HT-29 (cell line): ENCODE results near the gene MAGED4B. TPM values are rescaled to one million over a fixed set of nuclear protein-coding genes. Genes with fewer than 3 reads are reported as not detected.
"Not testable (repeated sequence)": the region's sequence is repeated elsewhere in the genome, so short reads cannot be mapped to it uniquely, and the experiment has no call there.

ENCODE experiments used
- DNase-seq: peaks from one replicate; pipeline ENCODE4 v3.0.0-alpha.2; 2015; ENCODE audit warnings: low spot score
- small RNA-seq: library from RNA; depleted of rRNA; stranded (forward); fragments of <200 nt; gene quantifications from one replicate; pipeline ENCODE3, GENCODE V24; 2014
- total RNA-seq: library from RNA; depleted of rRNA; stranded (reverse); fragments of >200 nt; shearing (Covaris generic); gene quantifications from 2 replicates; pipeline ENCODE4 v1.2.3, GENCODE V29; 2014; rRNA removed

MAGED4B gene, protein sequence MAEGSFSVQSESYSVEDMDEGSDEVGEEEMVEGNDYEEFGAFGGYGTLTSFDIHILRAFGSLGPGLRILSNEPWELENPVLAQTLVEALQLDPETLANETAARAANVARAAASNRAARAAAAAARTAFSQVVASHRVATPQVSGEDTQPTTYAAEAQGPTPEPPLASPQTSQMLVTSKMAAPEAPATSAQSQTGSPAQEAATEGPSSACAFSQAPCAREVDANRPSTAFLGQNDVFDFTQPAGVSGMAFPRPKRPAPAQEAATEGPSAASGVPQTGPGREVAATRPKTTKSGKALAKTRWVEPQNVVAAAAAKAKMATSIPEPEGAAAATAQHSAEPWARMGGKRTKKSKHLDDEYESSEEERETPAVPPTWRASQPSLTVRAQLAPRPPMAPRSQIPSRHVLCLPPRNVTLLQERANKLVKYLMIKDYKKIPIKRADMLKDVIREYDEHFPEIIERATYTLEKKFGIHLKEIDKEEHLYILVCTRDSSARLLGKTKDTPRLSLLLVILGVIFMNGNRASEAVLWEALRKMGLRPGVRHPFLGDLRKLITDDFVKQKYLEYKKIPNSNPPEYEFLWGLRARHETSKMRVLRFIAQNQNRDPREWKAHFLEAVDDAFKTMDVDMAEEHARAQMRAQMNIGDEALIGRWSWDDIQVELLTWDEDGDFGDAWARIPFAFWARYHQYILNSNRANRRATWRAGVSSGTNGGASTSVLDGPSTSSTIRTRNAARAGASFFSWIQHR
- total RNA-seq = not detected in 2 replicates

DNA sequence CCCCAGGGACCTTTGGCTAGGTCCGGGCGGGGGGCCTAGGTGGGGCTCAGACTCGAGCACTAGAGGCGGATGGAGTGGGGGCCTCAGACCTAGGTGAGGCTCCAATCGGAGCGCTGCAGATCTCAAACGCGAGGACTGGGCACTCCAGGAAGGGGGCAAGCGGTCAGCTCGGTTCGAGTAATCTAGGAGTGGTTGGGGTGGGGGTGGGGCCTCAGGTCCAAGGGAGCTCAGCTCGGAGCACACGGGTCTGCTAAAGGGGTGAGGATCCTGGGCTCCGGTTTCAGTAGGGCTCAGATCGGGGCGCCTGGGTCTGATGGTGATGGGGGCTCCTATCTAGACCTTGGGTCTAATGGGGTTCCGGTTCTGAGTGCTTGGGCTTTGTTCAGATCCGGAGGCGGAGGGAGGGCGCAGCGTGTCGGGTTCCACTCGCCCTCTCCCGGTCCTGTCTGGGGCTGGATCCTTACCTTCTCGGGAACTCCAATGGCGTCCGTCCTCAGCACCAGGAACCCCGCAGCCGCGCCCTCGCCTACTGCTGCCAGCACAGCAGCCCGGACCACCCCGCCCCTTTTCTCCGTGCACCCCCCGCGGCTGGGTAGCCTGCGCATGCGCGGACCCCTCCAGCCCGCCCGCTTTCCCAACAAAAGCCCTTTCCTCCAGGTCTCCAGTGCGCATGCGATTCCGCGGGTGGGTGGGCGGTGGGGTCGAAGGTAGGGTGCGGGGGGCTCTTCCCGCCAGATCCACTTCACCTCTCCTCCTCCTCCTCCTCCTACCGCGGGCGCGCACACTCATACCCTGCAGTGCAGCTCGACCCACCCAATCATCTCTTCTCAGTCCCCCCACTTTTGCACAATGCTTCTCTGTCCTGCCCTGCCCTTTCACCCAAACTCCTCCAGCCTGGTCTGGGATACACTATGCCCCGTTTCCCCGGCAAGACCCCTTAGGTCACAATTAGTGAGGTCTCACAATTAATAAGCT, at the start of gene MAGED4B:
MAGED4B (minus strand) TSS at position 518 of the 975 bp plus-strand sequence. CDS start 1,011 bp downstream, outside the sequence.
- not testable (repeated sequence) for DNase-seq

DNA sequence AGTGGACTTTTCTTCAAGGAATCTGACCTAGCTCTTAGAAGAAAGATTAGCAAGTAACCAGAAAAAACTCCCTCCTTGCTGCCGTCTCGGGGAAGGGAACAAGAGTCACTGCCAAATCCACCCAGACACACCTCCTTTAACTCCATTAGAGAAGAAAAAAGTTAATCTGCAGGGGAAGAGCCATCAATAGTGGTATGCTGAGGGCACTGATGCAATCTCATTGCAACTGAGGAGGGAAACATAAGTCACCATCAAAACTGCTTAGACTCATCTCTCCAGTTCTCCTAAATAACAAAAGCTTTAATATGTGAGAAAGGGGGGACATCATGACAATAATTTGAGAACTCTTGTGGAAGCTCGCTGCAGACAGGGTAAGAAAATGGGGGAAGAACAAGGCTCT, 49.3 kb upstream of the MAGED4B start:
- no peak for DNase-seq

DNA sequence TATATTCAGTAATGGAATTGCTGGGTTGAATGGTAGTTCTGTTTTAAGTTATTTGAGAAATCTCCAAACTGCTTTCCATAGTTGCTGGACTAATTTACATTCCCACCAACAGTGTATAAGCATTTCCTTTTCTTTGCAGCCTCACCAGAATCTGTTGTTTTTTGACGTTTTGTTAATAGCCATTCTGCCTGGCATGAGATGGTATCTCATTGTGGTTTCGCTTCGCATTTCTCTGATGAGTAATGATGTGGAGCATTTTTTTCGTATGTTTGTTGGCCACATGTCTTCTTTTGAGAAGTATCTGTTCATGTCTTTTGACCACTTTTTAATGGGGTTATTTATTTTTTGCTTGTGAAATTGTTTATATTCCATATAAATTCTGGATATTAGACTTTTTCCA, 13.6 kb upstream of the MAGED4B start:
- DNase-seq = no peak

- DNase-seq = no peak
Observed at GRCh38 chrX:52078131-52078530, 9.1 kb upstream of the MAGED4B start.

DNA sequence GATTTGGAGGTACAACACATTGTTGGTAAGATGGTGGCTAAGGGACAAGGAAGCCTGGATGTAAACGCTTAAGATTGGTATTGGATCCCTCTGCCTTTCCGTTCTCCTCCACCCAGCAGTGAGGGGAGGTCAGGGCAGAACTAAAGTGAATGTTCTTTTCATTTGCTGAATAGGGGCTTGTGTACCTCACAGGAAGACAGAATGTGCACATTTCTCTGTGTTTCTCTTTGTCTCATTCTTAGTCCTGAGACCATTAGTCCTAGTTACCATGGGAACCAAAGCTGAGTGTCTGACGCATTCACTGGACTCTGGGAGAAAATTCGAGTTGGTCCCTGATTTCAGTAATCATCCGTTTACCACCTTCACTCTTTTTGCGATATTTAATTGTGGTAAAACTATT, 26.7 kb downstream of the MAGED4B start:
- not testable (repeated sequence) for DNase-seq

DNA sequence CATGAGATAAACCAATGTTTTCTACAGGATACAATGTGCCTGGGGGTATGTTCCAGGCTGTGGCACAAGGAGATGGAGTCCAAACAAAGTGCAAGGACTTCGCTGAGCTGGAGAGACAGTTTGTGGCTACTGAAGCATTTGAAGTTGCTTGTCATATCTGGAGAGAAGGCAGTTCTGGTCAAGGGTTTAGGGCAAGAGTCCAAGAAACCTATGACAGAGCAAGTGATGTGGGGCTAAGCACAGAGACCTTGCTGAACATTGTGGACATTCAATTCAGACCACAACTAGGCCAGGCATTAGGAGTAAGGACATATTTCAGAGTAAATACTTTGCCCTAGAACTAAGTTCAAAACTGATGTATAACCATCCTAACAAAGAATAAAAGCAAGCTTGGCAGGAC, 34.8 kb downstream of the MAGED4B start:
- no peak for DNase-seq

DNA sequence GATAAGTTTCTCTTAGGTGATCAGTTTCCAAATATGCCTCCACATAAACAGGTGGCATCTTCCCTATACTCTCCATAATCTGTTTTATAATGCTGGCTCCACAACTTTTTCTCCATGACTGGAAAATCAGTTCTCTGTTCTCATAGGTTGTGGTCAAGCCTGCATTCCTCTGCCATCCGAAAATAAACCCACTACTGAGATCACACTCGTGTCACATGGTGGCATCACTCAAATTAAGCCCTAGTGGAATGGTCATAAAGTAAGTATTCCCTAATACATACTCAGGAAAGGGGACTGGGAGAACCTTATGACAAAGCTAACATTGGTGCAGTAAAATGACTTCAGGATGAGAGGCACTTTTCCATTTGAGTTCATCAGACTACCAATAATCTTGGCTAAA, 37.6 kb downstream of the MAGED4B start:
- no peak for DNase-seq

DNA sequence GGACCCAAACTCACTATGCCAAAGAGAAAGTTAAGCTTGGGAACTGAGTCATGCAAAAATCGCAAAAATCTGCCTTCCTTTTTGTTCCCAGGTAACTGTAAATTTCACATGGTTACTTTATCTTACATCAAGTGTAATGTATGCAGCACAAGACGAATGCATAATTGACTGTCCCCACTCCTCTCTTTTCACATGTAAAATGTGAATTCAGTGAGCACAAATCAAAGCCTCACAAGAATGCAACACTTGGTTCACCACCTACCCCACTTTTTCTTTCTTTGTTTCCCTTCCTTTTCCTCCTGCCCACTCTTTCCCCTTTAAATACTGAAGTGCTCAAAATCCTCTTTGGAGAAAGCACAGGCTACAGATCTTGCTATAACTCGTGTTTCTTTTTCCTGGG, 53.2 kb downstream of the MAGED4B start:
- DNase-seq = no peak

Small RNAs within 50 kb of the gene (small RNA-seq; reads per million reads assigned to genes)
- not detected for gene SNORA11E

Other genes with a start within 250 kb of the MAGED4B start
- gene MAGED1, start 175.6 kb downstream of the MAGED4B start, total RNA-seq = 58.1 and 69.0 TPM in 2 replicates
- gene MAGED4, start 115.7 kb upstream of the MAGED4B start, total RNA-seq = not detected in 2 replicates